C4-2B (cell line): ENCODE data around the gene ZFYVE21.

Source experiments
- ZFX ChIP-seq: fragments of 450-650 bp; IDR thresholded peaks from 2 replicates; pipeline ENCODE4 v1.6.1; 2017
- TF ChIP-seq, protein P1 (sequence below): fragments of 450-650 bp; conservative IDR thresholded peaks from 2 replicates; pipeline ENCODE4 v1.5.1; 2017; ENCODE audit warnings: mild to moderate bottlenecking

DNA sequence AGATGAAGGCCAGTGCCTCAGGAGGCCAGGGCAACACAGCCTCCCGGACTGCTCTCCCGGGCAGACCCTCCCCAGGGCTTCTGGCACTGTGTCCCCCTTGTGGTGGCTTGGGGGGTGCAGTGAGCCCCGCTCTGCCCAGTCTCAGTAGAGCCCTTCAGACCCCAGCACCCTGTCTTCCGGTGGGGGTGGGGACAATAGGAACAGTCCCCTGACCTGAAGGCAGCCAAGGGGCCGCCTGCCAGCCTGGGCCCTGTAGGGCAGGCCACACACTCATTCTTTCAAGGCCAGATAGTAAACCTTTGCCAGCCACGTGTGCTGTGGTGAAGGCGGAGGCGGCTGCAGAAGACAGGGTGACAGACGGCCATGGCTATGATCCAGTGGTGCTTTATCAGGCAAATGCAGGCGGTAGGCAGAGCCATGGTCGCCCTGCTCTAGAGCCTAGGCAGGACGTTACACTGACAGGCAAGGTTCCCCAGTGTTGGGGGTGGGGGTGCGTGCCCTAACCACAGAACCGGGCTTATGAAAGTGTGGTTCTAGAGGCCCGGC lies 15.0 kb downstream of the ZFYVE21 start:
- TF ChIP-seq, protein P1, sequence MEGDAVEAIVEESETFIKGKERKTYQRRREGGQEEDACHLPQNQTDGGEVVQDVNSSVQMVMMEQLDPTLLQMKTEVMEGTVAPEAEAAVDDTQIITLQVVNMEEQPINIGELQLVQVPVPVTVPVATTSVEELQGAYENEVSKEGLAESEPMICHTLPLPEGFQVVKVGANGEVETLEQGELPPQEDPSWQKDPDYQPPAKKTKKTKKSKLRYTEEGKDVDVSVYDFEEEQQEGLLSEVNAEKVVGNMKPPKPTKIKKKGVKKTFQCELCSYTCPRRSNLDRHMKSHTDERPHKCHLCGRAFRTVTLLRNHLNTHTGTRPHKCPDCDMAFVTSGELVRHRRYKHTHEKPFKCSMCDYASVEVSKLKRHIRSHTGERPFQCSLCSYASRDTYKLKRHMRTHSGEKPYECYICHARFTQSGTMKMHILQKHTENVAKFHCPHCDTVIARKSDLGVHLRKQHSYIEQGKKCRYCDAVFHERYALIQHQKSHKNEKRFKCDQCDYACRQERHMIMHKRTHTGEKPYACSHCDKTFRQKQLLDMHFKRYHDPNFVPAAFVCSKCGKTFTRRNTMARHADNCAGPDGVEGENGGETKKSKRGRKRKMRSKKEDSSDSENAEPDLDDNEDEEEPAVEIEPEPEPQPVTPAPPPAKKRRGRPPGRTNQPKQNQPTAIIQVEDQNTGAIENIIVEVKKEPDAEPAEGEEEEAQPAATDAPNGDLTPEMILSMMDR: no peak
- TF ChIP-seq ZFX: peak; percentile 29; the same call in 1 of the 2 replicates
